Kidney epithelial cell (primary cell): ENCODE measurements around the gene WAC. TPM values are rescaled to one million over a fixed set of nuclear protein-coding genes. Genes with fewer than 3 reads are reported as not detected.

Experiments
- DNase-seq: peaks from one replicate; pipeline ENCODE4 v3.0.0-alpha.2; 2010; ENCODE audit warnings: low read depth
- H3K27me3 ChIP-seq: 2 replicates; pipeline ENCODE4 v1.6.0; 2011; ENCODE audit warnings: low read length; ENCODE audit not compliant: control insufficient read depth, insufficient read depth
- H3K36me3 ChIP-seq: 2 replicates; pipeline ENCODE4 v1.5.1; 2011; ENCODE audit warnings: low read length; ENCODE audit not compliant: control insufficient read depth, insufficient read depth
- H3K4me3 ChIP-seq: 2 replicates; pipeline ENCODE4 v1.5.1; 2011; ENCODE audit warnings: low read depth, mild to moderate bottlenecking, control low read depth, low read length
- CTCF ChIP-seq: IDR thresholded peaks from 2 replicates; pipeline ENCODE4 v1.5.1; 2011; ENCODE audit warnings: mild to moderate bottlenecking, moderate library complexity, low read length, control low read depth, inconsistent platforms; ENCODE audit not compliant: insufficient read depth, poor library complexity, severe bottlenecking
- total RNA-seq: library from RNA; depleted of rRNA; stranded (reverse); fragments of >200 nt; gene quantifications from 2 replicates; pipeline ENCODE4 v1.2.3, GENCODE V29; 2015

The WAC gene
- total RNA-seq, 1 donor from 2014 or later = 83.3 TPM

- Histone ChIP-seq H3K27me3 (no peaks in the 10 kb centered on the region), H3K4me3 (no peak overlapping the region), H3K36me3 (no peaks in the 10 kb centered on the region)
- DNase-seq = no peak
- TF ChIP-seq CTCF = no peak
Observed at GRCh38 chr10:28556142-28556541, 23.2 kb downstream of the WAC start.

DNA sequence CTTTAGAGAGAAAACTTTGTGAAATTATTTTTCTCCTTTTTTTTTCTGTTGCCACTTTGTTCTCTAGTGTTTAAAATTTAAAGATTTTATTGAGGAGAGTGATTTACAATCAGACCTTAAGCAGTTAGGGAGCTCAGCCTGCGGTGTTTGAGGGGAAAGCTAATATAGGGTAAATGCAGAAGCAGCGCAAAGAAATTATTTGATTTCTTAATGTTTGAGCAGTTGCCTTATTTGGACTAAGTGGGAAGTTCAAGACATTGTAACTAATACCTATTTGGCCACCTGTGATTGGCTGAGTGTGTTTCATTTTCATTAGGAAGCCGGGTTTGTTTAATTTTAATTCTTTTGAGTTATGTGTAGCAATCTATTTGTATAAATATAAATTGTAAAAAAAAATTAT lies 25.3 kb downstream of the WAC start:
- H3K4me3 ChIP-seq = no peak overlapping the region
- H3K27me3 ChIP-seq = no peaks in the 10 kb centered on the region
- no peak for TF ChIP-seq CTCF
- no peak for DNase-seq
- no peaks in the 10 kb centered on the region for H3K36me3 ChIP-seq

DNA sequence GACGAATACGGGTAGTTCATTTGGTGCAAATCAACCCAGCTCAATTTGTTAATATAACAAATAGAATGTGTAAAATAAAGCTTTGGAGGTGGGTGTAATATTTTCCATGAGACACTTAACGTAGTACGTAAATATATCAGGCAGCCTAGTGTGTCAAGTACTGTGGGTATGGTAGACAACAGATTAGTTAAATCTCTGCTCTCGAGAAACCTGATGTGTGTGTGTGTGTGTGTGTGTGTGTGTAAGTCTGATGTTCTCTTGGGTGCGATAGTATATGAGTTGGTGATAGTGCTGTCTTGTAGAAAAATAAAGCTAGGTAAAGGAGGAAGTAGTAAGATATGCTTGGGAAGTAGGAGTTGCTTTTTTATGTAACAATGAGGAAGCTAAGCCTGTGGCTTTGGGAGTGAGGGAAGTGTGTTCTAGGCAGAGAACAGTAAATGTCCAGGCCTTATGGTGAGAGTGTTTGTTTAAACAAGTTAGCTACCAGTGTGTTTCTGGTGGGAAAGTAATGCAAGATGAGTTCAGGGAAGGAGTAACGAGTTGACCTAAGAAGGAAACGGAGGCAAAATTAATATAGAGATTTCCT lies 26.1 kb downstream of the WAC start:
- Histone ChIP-seq H3K36me3 (no peaks in the 10 kb centered on the region), H3K27me3 (no peaks in the 10 kb centered on the region)
- no peak for DNase-seq

GRCh38 chr10:28559618-28560017 lies 26.7 kb downstream of the WAC start:
- no peak for TF ChIP-seq CTCF
- no peaks in the 10 kb centered on the region for H3K27me3 ChIP-seq
- peak; percentile 19 for DNase-seq
- H3K36me3 ChIP-seq = no peaks in the 10 kb centered on the region
- no peak overlapping the region for H3K4me3 ChIP-seq

More for the DNA sequence above, 26.1 kb downstream of the WAC start:
- TF ChIP-seq CTCF = no peak
- no peak overlapping the region for H3K4me3 ChIP-seq

DNA sequence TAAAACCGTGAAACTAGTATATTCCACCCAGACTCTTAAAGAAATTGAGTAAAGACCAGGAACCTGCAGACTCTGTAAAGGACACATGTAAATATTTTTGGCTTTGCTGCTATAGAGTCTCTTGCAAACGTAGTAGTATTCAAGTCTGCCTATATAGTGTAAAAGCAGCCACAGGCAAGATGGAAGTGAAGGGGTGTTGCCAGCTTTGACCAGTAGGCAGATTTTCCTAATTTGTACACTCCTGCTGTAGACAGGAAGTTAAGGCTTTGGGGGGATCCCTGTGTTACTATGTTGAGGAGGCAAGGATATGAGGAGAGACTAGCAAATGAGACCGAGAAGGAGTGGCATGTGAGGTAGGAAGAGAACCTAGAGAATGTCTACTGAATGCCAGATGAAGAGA lies 27.7 kb downstream of the WAC start:
- H3K27me3 ChIP-seq = no peaks in the 10 kb centered on the region
- no peak for TF ChIP-seq CTCF
- H3K36me3 ChIP-seq = no peaks in the 10 kb centered on the region
- H3K4me3 ChIP-seq = no peak overlapping the region
- no peak for DNase-seq

- Histone ChIP-seq H3K27me3 (no peaks in the 10 kb centered on the region), H3K36me3 (no peaks in the 10 kb centered on the region), H3K4me3 (no peak overlapping the region)
- DNase-seq = no peak
- TF ChIP-seq CTCF = no peak
Observed at GRCh38 chr10:28561531-28561930, 28.6 kb downstream of the WAC start.
